Measurements from ENCODE around the gene ACTRT2.

The ACTRT2 gene

DNA sequence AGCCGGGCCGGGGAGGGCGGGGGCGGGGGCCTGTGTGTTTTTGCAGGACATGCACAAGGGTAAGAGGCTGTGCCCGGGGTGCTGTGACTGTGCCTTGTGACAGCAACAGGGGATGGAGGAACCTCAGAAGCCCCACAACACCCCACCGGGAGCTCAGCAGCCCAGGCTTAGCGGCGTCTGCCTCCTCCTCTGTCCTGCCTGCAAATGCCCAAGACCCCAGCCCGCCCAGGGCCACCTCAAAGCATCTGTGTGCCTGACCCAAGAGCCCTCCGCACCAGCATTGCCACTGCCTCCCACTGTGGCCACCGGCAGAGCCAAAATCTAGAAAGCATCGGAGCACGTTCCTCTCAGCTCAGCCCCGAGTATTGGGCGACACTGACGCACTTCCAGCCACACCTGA, 2.7 kb upstream of the ACTRT2 start:
- DNase-seq (ENCODE audit: low spot score), result no peak

DNA sequence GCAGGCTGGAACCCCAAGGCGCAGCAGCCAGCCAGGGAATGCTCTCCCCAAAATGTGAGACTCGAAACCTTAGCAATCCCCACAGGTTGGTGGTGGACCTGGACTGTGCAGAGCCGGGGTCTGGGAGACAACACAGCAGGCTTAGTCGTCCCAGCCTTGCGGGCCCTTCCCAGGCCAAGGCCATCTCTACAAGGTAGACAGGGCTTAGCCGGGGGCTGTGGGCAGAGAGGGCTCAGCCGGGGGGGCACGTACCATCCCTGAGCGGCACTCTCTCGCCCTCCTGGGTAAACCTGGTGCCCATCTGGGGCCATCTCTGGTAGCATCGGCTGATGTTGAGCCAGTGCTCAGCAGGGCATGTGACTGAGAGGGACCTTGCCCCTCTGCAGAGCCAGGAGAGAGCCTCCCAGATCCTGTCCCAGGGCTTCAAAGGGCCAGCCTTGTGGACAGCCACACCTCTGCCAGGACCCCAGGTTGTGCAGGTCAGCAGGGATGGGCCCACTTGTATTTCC, 2.2 kb upstream of the ACTRT2 start:
- DNase-seq (ENCODE audit: low spot score), result no peak

DNA sequence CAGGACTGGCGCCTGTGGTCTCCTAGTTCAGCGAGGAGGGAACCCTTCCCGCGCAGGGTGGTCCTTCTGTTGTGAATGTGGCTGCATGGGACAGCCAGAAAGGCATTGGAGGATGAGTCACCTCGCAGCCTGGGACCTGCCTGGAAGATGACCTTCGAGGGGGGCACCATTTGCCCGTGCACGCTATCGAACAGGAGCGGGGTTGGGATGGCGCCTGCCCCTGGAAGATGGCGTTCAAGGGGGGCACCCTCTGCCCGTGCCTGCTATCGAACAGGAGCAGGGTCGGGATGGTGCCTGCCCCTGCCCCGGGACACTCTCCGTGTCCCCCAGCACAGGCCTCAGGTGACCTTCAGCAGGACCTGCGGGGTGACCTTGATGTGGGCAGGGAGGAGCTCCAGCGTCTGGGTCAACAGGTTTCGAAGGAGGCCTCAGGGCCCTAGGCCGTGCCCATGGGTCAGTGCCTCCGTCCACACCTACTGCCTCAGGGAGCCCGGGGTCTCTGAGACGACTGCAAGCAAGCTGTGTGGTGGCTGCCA, 1.7 kb upstream of the ACTRT2 start:
- DNase-seq (ENCODE audit: low spot score), result no peak

DNA sequence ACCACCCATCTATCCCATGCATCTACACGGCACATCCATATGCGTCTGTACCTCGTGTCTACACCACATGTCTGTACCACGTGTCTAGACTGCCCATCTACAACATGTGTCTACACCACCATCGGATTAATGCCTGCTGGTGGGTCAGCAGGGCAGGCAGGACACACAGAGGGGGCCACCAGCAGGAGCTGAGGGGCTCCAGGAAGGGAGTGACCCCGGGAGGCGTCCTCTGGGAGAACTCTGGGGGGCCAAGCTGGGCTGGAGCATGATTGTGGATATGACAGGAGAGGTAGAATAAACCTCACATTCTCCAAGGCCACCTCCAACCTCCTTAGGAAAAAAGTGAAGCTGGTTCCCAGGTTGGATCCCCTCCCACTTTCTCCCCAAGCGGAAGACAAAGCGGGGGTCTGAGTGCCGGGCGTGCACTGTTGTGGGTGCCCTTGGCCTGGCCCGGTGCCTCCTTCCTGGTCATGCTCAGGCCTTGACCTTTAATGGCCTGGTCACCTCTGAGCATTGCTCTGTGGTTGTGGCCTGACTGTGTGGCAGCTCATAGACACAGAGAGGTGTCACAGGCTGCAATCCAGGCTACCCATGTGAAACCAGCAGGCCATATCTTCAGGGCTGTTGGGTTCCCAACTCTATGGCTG, 881 bp upstream of the ACTRT2 start:
- DNase-seq (ENCODE audit: low spot score), result no peak

DNA sequence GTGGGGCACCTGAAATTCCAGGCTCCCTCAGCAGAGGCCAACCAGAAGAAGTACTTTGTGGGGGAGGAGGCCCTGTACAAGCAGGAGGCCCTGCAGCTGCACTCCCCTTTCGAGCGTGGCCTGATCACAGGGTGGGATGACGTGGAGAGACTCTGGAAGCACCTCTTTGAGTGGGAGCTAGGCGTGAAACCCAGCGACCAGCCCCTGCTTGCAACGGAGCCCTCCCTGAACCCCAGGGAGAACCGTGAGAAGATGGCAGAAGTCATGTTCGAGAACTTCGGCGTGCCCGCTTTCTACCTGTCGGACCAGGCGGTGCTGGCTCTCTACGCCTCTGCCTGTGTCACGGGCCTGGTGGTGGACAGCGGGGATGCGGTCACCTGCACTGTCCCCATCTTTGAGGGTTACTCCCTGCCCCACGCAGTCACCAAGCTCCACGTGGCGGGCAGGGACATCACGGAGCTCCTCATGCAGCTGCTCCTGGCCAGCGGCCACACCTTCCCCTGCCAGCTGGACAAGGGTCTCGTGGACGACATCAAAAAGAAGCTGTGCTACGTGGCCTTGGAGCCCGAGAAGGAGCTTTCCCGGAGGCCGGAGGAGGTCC, 634 bp downstream of the ACTRT2 start:
- no peak for DNase-seq (ENCODE audit: low spot score)

DNA sequence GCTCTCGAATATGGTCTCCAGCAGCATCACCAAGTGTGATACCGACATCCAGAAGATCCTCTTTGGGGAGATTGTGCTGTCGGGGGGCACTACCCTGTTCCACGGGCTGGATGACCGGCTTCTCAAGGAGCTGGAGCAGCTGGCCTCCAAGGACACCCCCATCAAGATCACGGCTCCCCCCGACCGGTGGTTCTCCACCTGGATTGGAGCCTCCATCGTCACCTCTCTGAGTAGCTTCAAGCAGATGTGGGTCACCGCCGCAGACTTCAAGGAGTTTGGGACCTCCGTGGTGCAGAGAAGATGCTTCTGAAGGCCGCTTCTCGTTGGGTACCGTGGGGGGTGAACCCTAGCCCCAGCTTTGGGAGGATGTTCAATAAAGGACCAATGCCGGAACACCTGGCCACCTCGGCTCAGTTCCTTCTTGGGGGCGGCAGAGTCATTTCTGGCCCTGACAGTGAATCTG, 1.3 kb downstream of the ACTRT2 start:
- DNase-seq (ENCODE audit: low spot score), result no peak

DNA sequence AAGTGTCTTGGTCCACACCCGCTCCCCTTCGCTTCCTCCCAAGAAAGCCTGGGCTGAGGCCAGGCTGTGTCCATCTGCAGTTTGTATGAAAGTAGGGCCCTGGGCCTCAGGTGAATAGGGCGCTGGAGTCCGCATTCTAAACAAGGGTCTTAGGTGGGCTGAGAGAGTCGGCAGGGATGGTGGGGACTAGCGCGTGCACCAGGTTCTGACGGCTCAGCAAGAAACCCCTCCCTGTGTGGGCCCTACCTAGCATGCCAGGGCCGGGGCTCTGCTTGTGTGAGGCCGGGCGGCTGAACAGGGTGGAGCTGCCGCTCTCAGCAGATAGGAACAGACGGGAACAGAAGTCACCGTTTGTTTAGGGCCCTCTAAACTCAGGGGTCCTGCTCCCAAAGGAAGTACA, 1.7 kb downstream of the ACTRT2 start:
- no peak for DNase-seq (ENCODE audit: low spot score)

DNA sequence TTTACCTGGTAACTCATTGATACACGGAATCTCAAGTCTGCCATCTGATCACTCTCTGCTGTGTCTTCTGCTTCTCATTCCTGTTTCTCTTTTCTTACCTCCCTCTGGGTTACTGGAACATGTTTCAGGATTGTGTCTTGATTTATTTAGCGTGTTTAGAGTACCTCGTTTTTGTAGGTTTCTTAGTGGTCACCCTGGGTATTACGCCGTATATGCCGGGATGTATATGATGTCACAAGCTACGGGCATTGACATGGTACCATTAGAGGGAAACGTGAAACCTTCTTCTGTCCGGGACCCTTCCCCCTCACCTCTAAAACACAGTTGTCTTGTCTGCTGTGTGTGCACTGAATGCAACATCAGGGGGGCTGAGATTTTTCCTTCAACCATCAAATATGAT, 2.8 kb downstream of the ACTRT2 start:
- no peak for DNase-seq (ENCODE audit: low spot score)

DNA sequence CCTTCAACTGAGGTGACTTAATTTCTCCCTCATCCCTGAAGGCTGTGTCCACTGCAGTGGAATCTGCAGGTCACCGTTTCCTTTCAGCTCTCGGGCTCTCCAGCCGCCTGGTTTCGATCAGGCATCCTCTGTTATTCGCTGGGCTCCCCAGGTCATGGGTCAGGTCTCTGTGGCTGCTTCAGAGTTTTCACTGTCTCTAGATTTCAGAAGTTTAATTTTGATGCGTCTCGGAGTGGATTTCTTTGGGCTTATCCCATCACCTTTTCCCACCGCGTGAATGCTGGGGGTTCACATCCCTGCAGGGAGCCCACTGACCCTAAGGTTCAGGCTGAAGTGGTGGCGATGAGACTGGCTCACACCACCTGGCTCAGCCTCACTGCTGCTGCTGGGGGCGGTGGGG, 3.3 kb downstream of the ACTRT2 start:
- DNase-seq (ENCODE audit: low spot score), result no peak

DNA sequence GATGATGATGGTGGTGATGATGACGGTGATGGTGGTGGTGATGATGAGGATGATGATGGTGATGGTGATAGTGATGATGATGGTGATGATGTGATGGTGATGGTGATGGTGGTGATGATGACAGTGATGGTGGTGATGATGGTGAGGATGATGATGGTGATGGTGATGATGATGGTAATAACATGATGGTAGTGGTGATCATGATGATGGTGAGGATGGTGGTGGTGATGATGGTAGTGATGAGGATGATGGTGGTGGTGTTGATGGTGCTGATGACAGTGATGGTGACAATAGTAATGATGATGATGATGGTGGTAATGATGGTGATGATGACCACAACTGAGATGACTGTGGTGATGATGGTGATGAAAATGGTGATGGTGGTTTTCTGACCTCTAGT, 4.9 kb downstream of the ACTRT2 start:
- no peak for DNase-seq (ENCODE audit: low spot score)

DNA sequence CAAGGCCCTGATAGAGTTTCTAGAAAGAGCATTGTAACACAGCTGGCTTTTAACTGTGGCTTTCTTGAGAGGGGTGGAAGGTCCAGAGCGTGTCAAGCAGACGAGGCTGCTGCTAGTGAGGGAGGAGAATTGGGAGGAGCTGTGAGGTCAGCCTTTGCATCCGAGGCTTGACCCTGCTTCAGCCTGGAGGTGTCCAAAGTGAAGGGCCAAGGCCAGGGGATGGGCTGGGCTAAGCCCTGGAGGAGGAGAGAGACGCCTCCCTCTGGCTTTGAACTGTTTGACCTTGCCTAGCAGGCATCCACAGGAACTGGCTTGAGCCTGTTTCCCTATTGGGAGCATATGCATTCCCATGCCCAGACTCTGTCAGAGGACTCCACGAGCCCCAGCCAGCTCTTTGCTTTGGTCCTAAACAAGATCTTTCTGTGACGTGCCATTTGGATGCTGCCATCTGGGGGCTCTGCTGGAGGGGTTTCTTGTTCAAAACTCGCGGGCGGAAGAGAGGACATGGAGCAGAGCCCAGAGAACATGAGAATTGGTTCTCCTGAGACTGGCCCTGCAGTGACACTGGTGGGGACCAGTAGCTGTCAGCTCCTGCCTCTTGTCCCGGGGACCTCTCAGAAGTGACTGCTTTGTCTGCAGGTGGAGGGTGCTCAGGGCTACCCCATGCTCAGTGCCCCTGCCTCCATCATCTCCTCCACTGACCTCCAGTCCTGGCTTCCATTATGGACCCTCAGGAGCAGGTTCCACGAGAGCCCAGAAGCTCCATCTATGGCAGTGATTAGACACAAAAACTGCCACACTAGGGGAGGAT, 5.5 kb downstream of the ACTRT2 start:
- no peak for DNase-seq (ENCODE audit: low spot score)

DNA sequence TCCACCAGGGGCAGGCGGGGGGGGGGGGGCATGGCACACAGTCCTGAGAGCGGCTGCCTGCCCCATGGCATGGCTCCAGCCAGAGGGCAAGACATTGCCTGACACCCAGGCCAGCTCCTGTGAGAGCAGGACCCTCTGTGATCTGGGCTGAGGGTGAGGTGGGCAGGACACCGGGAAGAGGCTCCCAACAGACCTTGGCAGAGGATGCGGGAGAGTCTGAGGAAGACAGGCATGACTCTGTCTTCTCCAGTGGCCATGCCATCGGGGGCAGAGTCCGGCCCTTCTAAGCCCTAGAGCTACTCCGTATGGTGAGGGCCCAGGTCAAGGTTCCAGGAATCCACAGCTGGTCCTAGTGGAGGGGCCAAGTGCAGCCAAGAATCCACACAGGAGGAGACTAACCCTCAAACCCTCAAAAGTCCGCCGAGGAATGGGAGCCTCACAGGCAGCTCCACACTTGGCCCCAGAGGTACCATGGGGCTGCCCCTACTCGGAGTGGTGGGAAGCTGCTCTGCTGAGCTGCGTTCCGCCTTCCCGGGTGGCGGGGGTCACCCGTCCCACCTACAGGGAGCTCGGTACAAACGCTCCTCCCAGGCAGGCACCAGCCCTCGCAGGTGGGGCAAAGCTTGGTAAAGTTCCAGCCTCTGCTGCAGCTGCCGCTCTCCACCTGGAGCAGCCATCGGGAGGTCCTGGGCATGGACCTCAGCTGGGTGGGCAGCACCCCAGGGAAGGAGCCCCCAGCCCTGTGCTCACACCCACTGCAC, 6.5 kb downstream of the ACTRT2 start:
- no peak for DNase-seq (ENCODE audit: low spot score)

DNA sequence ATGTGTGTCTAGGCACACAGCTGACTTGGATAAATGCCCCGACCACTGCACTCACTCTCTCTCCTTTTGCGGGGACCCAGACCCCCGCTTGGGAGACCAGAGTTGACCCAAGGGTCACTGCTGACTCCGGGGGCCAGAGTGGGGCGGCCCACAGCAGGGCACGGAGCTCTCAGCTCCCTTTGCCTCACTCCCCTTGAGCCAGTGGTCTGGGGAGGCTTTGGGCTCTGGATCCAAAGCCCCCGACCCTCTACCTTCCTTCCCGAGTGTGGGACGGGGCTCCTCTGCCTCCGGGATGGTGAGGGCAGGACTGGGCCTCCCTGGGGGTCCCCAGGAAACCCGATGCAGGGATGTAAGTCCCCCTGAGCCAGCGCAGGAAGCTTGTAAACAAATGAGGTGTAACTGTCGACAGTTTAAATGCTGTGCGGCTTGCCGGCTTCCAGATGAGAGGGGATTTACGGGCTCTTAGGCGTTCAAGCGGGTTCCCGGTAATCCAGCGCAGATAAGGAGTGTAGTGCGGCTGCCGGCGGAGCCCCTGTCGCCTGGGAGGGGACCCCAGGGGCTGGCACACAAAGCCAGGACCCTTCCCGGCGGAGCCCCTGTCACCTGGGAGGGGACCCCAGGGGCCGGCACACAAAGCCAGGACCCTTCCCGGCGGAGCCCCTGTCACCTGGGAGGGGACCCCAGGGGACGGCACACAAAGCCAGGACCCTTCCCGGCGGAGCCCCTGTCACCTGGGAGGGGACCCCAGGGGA, 7.4 kb downstream of the ACTRT2 start:
- DNase-seq (ENCODE audit: low spot score), result no peak

DNA sequence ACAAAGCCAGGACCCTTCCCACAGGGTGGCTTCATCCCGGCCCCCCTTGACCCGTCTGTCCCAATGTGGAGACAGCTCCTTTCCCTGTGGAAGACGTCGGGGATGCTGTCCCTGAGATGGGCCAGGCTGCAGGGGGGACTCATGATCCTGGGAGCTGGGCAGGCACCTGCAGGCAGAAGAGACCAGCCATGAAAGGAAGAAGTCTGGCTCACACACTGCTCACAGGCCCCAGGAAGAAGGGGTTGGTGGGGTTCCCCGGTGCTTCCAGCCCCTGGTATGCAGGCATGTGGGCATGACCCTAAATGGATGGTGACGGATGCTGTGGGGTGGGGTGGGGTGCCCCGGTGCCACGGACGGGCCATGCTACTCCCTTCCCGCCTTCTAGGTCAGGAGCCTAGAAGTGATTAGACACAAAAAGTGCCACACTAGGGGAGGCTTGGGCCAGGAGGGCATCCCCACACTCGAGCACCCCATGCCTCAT, 8.3 kb downstream of the ACTRT2 start:
- DNase-seq (ENCODE audit: low spot score), result no peak

DNA sequence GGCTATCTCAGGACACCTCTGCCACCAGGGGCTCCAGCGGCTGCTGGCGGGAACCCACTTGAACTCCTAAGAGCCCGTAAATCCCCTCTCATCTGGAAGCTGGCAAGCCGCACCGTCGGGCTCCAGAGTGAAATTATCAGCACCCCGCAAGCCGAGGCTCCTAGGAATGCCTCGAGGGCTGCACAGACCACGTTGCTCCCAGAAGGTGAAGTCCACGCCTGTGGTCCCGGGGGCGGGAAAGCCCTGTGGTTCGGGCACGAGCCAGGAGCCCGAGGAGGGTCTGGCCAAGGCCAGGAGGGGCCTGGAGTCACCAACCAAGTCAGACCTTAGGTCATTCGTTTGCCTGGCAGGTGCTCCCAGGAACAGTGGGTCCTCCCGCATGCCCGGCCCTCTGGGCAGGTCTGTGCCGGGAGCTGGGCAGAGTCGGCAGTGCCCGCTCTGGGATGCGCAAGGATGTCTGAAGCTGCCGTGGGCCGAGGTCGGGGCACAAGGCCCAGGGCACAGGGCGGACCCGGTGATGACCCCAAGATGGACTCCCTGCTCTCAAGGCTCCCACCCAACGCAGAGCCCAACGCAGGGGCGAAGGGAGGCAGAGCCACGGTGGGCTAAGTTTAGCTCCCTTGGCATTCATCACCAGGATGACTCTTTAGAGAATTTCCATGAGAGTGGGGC, 8.9 kb downstream of the ACTRT2 start:
- DNase-seq (ENCODE audit: low spot score), result no peak

DNA sequence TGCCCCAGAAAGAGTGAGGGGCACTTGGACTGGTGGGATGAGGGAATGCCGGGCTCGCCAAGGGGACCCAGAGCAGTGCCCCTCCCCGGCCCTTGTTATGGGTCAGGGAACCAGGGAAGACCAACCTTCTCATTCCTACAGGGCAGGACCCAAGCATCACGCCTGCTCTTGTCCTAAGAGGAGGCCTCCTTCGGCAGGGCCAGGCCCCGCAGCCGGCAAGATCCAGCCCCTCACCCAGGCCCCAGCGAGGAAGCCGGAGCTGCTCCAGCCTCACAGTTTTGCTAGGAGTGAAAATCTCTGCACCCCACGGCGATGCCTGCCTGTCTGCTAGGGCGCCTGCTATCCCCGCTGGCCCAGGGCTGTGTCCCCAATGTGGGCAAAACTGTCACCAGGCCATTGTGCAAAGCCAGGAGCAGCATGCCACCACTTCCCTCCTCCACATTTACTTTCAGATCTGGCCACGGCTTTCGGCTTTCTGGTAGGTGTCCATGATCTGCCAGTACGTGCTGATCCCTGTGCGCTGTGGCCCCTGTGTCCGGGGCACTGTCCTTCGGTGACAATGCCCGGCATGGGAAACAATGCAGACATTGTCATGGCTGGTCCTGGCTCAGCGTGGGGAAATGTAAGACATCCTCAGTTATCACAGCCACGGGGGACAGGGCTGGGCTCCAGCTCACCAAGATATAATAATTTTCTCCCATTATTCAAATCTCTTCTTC, 9.6 kb downstream of the ACTRT2 start:
- DNase-seq (ENCODE audit: low spot score), result no peak

DNA sequence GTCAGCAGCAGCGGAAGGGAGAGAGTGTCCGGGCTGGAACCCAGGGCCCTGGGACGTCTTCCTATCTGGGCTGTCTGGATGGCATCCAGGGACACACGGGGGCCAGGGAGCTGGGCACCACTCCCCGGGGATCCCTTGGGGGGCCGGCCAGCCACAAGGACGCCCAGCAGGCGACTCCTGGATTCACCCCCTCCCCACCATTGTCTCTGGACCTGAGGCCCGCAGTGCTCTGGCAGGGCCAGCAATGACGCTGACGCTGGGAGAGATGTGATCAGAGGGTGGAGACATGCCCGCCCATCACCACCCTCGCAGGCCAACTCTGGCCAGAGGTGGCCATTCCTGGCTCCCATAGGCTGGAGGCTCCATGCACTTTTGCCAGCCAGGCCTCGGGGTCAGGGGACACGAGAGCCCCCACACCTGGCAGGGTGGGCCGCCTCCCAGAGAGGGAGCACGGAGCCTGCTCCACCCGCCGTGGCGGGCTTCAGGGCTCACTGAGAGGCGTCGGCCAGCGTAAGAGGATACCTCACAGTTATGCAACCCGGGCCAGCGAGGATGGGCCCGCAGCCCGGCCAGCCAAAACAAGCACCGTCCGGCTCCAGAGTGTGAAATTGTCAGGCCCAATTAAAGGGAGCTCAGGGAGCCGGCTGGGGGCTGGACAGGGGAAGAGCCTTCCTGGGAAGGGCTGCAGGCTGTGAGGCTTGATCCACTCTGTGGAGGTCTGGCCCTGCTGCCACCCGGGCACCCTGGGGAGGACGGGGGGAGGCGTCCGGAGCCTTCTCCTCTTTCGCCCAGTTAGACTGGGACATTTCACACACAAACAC, 10.3 kb downstream of the ACTRT2 start:
- DNase-seq (ENCODE audit: low spot score), result no peak

DNA sequence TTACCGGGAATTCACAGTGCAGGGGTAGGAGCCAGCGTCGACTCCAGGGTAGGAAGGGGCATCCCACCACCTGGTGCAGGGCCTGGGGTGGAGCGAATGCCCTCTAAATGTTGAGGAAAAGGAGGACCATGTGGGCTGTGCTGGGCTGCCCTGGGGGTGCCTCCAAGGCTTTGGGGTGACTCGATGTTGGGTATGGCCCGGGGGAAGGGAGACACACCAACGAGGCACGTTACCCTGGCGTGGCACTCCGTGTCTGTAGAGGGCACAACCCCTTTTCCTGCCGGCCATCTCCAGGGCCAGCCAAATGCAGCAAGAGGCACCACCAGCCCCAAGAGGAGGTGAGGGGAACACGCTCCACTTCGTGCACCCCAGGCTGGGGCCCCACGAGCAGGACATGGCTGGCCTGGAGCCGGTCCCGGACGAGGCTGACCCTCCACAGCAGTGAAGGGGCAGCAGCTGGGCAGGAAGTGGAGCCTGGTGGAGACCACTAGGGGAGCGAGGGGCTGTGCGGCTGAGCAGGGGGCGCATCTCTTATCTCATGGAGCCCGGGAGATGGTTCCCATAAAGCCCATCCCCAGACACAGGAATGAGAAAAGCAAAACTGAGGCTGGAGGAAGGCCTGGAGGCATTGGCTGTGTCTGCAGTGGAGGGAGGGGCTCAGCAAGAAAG, 11.2 kb downstream of the ACTRT2 start:
- no peak for DNase-seq (ENCODE audit: low spot score)
